ENCODE measurements around the gene CELSR1. TPM values are rescaled to one million over a fixed set of nuclear protein-coding genes. Genes with fewer than 3 reads are reported as not detected.

Gene CELSR1
- total and polyA plus RNA-seq, 2 donors (not counting 1 experiment from before 2014, with no cell fraction given), result 0.07 to 1.8 TPM

DNA sequence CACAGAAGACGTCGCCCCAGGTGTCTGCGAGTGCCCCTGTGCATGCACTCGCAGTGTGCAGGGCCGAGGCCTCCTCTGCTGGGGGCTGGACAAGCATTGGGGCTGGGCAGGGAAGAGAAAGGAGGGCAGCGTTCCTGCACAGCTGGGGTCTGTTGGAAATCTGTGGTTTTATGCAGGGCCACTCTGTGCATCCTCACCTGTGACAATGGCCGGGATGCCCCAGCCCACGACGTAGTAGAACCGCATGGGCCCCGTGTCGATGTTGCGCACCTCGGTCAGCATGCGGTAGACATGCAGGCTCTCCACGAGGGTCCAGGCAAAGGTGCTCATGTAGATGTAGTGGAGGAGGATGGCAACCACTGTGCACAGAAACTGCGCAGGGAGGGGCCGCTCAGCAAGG is 164.7 kb downstream of the CELSR1 start:
- H3K4me2 ChIP-seq (ENCODE audit: extremely low read depth, insufficient read depth, low read length), result no peak overlapping the region
- DNase-seq (ENCODE audit: low read depth in 2 of 2), result no peak
- H3K27ac ChIP-seq (ENCODE audit: insufficient read depth, low read length), result no peak overlapping the region
- H3K36me3 ChIP-seq (ENCODE audit: control insufficient read depth, insufficient read depth, low read length), result no peaks in the 10 kb centered on the region
- H3K4me1 ChIP-seq (ENCODE audit: control insufficient read depth, extremely low read depth, insufficient read depth, low read length), result no peaks in the 10 kb centered on the region
- no peaks in the 10 kb centered on the region for H4K20me1 ChIP-seq (ENCODE audit: control insufficient read depth, extremely low read depth, insufficient read depth, low read length)
- H3K4me3 ChIP-seq (replicated peaks in 1 of 4; ENCODE audit: control extremely low read depth in 1 of 4, insufficient read depth in 1 of 4, low read depth in 3 of 4, low read length in 4 of 4), result no peak overlapping the region
- H3K9ac ChIP-seq (ENCODE audit: insufficient read depth, low read length), result no peak overlapping the region
- H2AFZ ChIP-seq (ENCODE audit: low read length), result no peak overlapping the region
- TF ChIP-seq, protein P1, sequence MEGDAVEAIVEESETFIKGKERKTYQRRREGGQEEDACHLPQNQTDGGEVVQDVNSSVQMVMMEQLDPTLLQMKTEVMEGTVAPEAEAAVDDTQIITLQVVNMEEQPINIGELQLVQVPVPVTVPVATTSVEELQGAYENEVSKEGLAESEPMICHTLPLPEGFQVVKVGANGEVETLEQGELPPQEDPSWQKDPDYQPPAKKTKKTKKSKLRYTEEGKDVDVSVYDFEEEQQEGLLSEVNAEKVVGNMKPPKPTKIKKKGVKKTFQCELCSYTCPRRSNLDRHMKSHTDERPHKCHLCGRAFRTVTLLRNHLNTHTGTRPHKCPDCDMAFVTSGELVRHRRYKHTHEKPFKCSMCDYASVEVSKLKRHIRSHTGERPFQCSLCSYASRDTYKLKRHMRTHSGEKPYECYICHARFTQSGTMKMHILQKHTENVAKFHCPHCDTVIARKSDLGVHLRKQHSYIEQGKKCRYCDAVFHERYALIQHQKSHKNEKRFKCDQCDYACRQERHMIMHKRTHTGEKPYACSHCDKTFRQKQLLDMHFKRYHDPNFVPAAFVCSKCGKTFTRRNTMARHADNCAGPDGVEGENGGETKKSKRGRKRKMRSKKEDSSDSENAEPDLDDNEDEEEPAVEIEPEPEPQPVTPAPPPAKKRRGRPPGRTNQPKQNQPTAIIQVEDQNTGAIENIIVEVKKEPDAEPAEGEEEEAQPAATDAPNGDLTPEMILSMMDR (conservative IDR thresholded peaks at IDR 0.05 in 1 of 2, IDR thresholded peaks at IDR 0.05 in 1 of 2; ENCODE audit: low read depth in 1 of 2, low read length in 2 of 2), result no peak
- no peak for TF ChIP-seq EZH2 (IDR thresholded peaks at IDR 0.05; ENCODE audit: low read length, missing control alignments)
- H3K79me2 ChIP-seq (ENCODE audit: control insufficient read depth, insufficient read depth, low read length), result no peaks in the 10 kb centered on the region
- H3K9me3 ChIP-seq (ENCODE audit: control insufficient read depth, insufficient read depth, low read depth, low read length), result no peaks in the 10 kb centered on the region
- no peaks in the 10 kb centered on the region for H3K27me3 ChIP-seq (ENCODE audit: control insufficient read depth, insufficient read depth, low read length)

DNA sequence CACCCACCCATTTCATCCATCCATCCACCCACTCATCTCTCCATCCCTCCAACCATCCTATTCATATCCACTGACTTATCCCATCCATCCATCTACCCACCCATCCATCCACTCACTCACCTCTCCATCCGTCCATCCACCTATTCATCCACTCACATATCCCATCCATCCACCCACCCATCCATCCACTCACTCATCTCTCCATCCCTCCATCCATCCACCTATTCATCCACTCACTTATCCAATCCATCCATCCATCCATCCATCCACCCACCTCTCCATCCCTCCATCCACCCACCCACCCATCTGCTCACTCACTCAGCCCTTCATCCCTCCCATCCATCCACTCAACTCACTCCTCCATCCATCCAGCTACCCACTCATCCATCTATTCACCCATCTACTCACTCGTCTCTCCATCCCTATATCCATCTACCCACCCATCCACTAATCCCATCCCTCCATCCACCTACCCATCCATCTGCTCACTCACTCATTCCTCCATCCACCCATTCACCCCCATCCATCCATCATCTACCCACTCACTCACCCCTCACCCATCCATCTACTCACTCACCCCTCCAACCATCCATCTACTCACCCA is 165.7 kb downstream of the CELSR1 start:
- H2AFZ ChIP-seq (ENCODE audit: low read length), result no peak overlapping the region
- DNase-seq (ENCODE audit: low read depth in 2 of 2), result no peak
- H3K4me1 ChIP-seq (ENCODE audit: control insufficient read depth, extremely low read depth, insufficient read depth, low read length), result no peaks in the 10 kb centered on the region
- TF ChIP-seq EZH2 (IDR thresholded peaks at IDR 0.05; ENCODE audit: low read length, missing control alignments), result no peak
- TF ChIP-seq, protein P1 (conservative IDR thresholded peaks at IDR 0.05 in 1 of 2, IDR thresholded peaks at IDR 0.05 in 1 of 2; ENCODE audit: low read depth in 1 of 2, low read length in 2 of 2), result no peak
- no peaks in the 10 kb centered on the region for H3K79me2 ChIP-seq (ENCODE audit: control insufficient read depth, insufficient read depth, low read length)
- H3K4me3 ChIP-seq (replicated peaks in 1 of 4; ENCODE audit: control extremely low read depth in 1 of 4, insufficient read depth in 1 of 4, low read depth in 3 of 4, low read length in 4 of 4), result no peak overlapping the region
- no peaks in the 10 kb centered on the region for H3K27me3 ChIP-seq (ENCODE audit: control insufficient read depth, insufficient read depth, low read length)
- H3K9me3 ChIP-seq (ENCODE audit: control insufficient read depth, insufficient read depth, low read depth, low read length), result no peaks in the 10 kb centered on the region
- H3K27ac ChIP-seq (ENCODE audit: insufficient read depth, low read length), result no peak overlapping the region
- no peaks in the 10 kb centered on the region for H4K20me1 ChIP-seq (ENCODE audit: control insufficient read depth, extremely low read depth, insufficient read depth, low read length)
- no peak overlapping the region for H3K9ac ChIP-seq (ENCODE audit: insufficient read depth, low read length)
- H3K36me3 ChIP-seq (ENCODE audit: control insufficient read depth, insufficient read depth, low read length), result no peaks in the 10 kb centered on the region
- no peak overlapping the region for H3K4me2 ChIP-seq (ENCODE audit: extremely low read depth, insufficient read depth, low read length)

DNA sequence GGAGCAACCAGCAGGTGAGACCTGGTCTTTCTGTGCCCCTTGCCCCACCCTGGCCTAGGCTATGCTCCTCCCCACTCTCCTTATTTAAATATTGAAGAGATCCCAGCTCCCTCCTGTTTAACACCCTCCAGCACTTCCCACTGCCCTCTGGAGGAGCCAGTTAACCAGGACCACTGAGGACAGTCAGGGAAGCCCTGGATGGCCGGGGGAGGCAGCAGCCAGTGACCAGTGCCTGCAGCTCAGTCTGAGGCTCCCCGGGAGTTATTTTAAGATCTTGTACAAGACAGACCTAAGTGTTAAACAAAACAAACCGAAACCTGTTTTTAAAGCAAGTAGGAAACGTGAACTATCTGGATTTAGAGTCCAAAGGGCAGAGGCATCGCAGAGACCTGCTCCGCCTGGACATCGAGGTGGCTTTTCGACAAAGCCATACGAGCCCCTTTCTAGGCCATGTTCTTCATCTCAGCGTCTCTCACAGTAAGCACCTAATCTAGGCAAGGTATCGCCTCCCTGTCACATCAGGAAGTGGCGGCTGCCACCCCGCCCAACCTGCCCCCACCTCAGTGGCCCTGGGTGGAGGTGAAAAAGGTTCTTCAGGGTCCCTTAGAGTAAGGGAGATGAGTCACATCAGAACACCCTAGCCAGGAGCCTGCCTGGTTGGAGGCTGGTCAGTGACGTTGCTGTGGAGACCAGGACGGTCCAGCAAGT is 166.7 kb downstream of the CELSR1 start:
- no peak overlapping the region for H3K9ac ChIP-seq (ENCODE audit: insufficient read depth, low read length)
- no peaks in the 10 kb centered on the region for H3K27me3 ChIP-seq (ENCODE audit: control insufficient read depth, insufficient read depth, low read length)
- H4K20me1 ChIP-seq (ENCODE audit: control insufficient read depth, extremely low read depth, insufficient read depth, low read length), result no peaks in the 10 kb centered on the region
- H3K79me2 ChIP-seq (ENCODE audit: control insufficient read depth, insufficient read depth, low read length), result no peaks in the 10 kb centered on the region
- H3K27ac ChIP-seq (ENCODE audit: insufficient read depth, low read length), result no peak overlapping the region
- no peaks in the 10 kb centered on the region for H3K9me3 ChIP-seq (ENCODE audit: control insufficient read depth, insufficient read depth, low read depth, low read length)
- TF ChIP-seq, protein P1 (conservative IDR thresholded peaks at IDR 0.05 in 1 of 2, IDR thresholded peaks at IDR 0.05 in 1 of 2; ENCODE audit: low read depth in 1 of 2, low read length in 2 of 2), result no peak
- TF ChIP-seq EZH2 (IDR thresholded peaks at IDR 0.05; ENCODE audit: low read length, missing control alignments), result no peak
- no peaks in the 10 kb centered on the region for H3K4me1 ChIP-seq (ENCODE audit: control insufficient read depth, extremely low read depth, insufficient read depth, low read length)
- H3K36me3 ChIP-seq (ENCODE audit: control insufficient read depth, insufficient read depth, low read length), result no peaks in the 10 kb centered on the region
- no peak overlapping the region for H3K4me3 ChIP-seq (replicated peaks in 1 of 4; ENCODE audit: control extremely low read depth in 1 of 4, insufficient read depth in 1 of 4, low read depth in 3 of 4, low read length in 4 of 4)
- H3K4me2 ChIP-seq (ENCODE audit: extremely low read depth, insufficient read depth, low read length), result no peak overlapping the region
- DNase-seq (ENCODE audit: low read depth in 2 of 2), result no peak
- no peak overlapping the region for H2AFZ ChIP-seq (ENCODE audit: low read length)
